Thyroid gland (tissue), 4 donors: ENCODE data around the gene PSAP.

Experiments
- CTCF ChIP-seq, 6 experiments: fragments of 200-600 bp in 3 of 6; fragments of 450-650 bp in 3 of 6; sonication (generic) in 3 of 6; IDR thresholded peaks; one replicate each; pipeline ENCODE4 v1.5.1; 2016 to 2019; ENCODE audit warnings: antibody characterized with exemption in 6 of 6, mild to moderate bottlenecking in 2 of 6, inconsistent platforms in 1 of 6, moderate library complexity in 1 of 6
- POLR2A ChIP-seq, 2 donors: fragments of 450-650 bp; IDR thresholded peaks; one replicate each; pipeline ENCODE4 v1.6.1; 2017; ENCODE audit warnings: antibody characterized with exemption in 2 of 2, mild to moderate bottlenecking in 2 of 2, moderate library complexity in 1 of 2

DNA sequence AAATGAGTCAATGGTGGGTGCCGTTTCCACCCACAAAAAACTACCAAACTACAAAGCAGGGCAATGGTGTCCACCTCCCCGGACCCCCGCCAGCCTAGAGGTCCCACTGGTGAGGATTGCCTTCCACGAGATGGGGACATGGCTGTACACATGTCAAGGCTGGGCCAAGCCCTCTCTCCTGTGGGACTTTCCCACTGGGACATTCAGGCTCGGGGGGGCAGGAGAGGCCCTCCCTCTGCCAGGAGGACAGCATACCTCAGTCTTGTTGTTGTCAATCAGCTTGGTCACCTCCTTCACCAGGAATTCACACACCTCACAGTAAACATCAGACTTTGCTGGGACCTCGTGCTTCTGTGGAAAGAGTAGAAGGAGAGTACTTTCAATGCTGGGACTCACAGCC is 31.1 kb downstream of the PSAP start:
- TF ChIP-seq POLR2A (IDR thresholded peaks at IDR 0.05), result no peak
- no peak for TF ChIP-seq CTCF (IDR thresholded peaks at IDR 0.05)
